HCT116 (cell line): ENCODE data around the gene WDR70. TPM values are rescaled to one million over a fixed set of nuclear protein-coding genes. Genes with fewer than 3 reads are reported as not detected.
"Not testable (repeated sequence)": the region's sequence is repeated elsewhere in the genome, so short reads cannot be mapped to it uniquely, and the experiment has no call there.

ENCODE experiments used
- ATAC-seq: fragments of 200-7000 bp; cut with Tn5 transposase; 2 replicates; pipeline ENCODE4 v1.9.1; 2020; ENCODE audit warnings: mild to moderate bottlenecking, moderate library complexity
- BruUV-seq: library from RNA; stranded (reverse); fragments of 400-500 nt; replicated peaks from 2 replicates; lab custom pipeline; 2021; lab: Mats Ljungman, UMichigan
- CTCF ChIA-PET: fragments of 300-600 bp; sonication (Branson Sonifier 250); formaldehyde crosslinking; loops from one replicate; lab custom pipeline; 2021; ENCODE audit warnings: antibody characterized with exemption; lab: Charles Lee
- POLR2A ChIA-PET: fragments of 300-600, 350-600 bp; sonication (Branson Sonifier 250); formaldehyde crosslinking; loops from one replicate; lab custom pipeline; 2021; ENCODE audit warnings: antibody characterized with exemption; lab: Charles Lee
- RAD21 ChIA-PET, 2 experiments: fragments of 300-600 bp; sonication (Branson Sonifier 250); formaldehyde crosslinking; loops; one replicate each; lab custom pipeline; 2023; ENCODE audit warnings: low total read pairs in 2 of 2; ENCODE audit not compliant: uncharacterized antibody in 2 of 2, unreplicated experiment in 2 of 2, low non-redundant PET in 1 of 2; lab: Charles Lee
- DNase-seq: peaks from one replicate; pipeline ENCODE4 v3.0.0-alpha.2; 2010; ENCODE audit warnings: low read depth, low spot score
- H2AFZ ChIP-seq: fragments of 200-600 bp; shearing (Covaris generic), sonication (generic); 2 replicates; pipeline ENCODE4 v1.6.1; 2017; ENCODE audit warnings: low read depth, mixed run types, mixed read lengths, antibody characterized with exemption, low read length; ENCODE audit not compliant: poor library complexity, severe bottlenecking
- H3K27ac ChIP-seq: 2 replicates; pipeline ENCODE4 v1.5.1; 2012; ENCODE audit warnings: low read depth, low read length
- H3K27me3 ChIP-seq: fragments of 200-600 bp; sonication (generic); 2 replicates; pipeline ENCODE4 v1.6.1; 2016; ENCODE audit warnings: mixed run types, low read length, mixed read lengths; ENCODE audit not compliant: insufficient read depth
- H3K36me3 ChIP-seq, 2 experiments: fragments of 200-500 bp in 1 of 2; fragments of 200-600 bp in 1 of 2; sonication (Bioruptor generic) in 1 of 2; sonication (generic) in 1 of 2; 2 replicates each; pipeline versions ENCODE4 v1.5.1 to v1.6.1; 2014 to 2016; ENCODE audit warnings: low read length in 2 of 2, inconsistent platforms in 1 of 2, mixed read lengths in 1 of 2, mixed run types in 1 of 2; ENCODE audit not compliant: insufficient read depth in 2 of 2, control insufficient read depth in 1 of 2
- H3K4me1 ChIP-seq, 2 experiments: fragments of 200-600 bp in 1 of 2; sonication (generic) in 1 of 2; 2 replicates each; pipeline versions ENCODE4 v1.5.1 to v1.6.1; 2012 to 2017; ENCODE audit warnings: low read length in 2 of 2, inconsistent platforms in 1 of 2, mild to moderate bottlenecking in 1 of 2, mixed read lengths in 1 of 2, mixed run types in 1 of 2, moderate library complexity in 1 of 2; ENCODE audit not compliant: insufficient read depth in 2 of 2, control insufficient read depth in 1 of 2
- H3K4me2 ChIP-seq: fragments of 200-600 bp; sonication (generic); 2 replicates; pipeline ENCODE4 v1.6.1; 2017; ENCODE audit warnings: mixed run types, low read length, mixed read lengths
- H3K4me3 ChIP-seq, 2 experiments: fragments of 200-600 bp in 1 of 2; sonication (generic) in 1 of 2; replicated peaks in 1 of 2; 2 replicates each; pipeline ENCODE4 v1.5.1; 2011 to 2016; ENCODE audit warnings: low read length in 2 of 2, control low read depth in 1 of 2, low read depth in 1 of 2, mild to moderate bottlenecking in 1 of 2, mixed read lengths in 1 of 2, mixed run types in 1 of 2
- H3K79me2 ChIP-seq: fragments of 200-600 bp; sonication (generic); 2 replicates; pipeline ENCODE4 v1.6.1; 2017; ENCODE audit warnings: mild to moderate bottlenecking, mixed run types, low read length, moderate library complexity, mixed read lengths; ENCODE audit not compliant: insufficient read depth
- H3K9ac ChIP-seq: fragments of 200-600 bp; sonication (generic); 2 replicates; pipeline ENCODE4 v1.6.1; 2016; ENCODE audit warnings: low read length, mixed read lengths
- H3K9me2 ChIP-seq: fragments of 200-600 bp; sonication (generic), shearing (Covaris generic); 2 replicates; pipeline ENCODE4 v1.6.1; 2017; ENCODE audit warnings: mixed run types, mild to moderate bottlenecking, moderate library complexity; ENCODE audit not compliant: insufficient read depth
- H3K9me3 ChIP-seq, 2 experiments: fragments of 200-500 bp in 1 of 2; fragments of 200-600 bp in 1 of 2; sonication (Bioruptor generic) in 1 of 2; sonication (generic) in 1 of 2; 2 replicates each; pipeline ENCODE4 v1.6.1; 2014 to 2017; ENCODE audit warnings: low read length in 2 of 2, mixed read lengths in 2 of 2, inconsistent platforms in 1 of 2, low read depth in 1 of 2, mild to moderate bottlenecking in 1 of 2, mixed run types in 1 of 2, moderate library complexity in 1 of 2; ENCODE audit not compliant: control insufficient read depth in 1 of 2, insufficient read depth in 1 of 2
- H4K20me1 ChIP-seq: fragments of 200-600 bp; sonication (generic), shearing (Covaris generic); 2 replicates; pipeline ENCODE4 v1.6.1; 2017; ENCODE audit warnings: mixed run types, mild to moderate bottlenecking, moderate library complexity; ENCODE audit not compliant: insufficient read depth
- ATF3 ChIP-seq: IDR thresholded peaks from 2 replicates; pipeline ENCODE4 v1.6.1; 2012
- CBX3 ChIP-seq: IDR thresholded peaks from 2 replicates; pipeline ENCODE4 v1.6.1; 2012; ENCODE audit warnings: low read depth
- CEBPB ChIP-seq: IDR thresholded peaks from 2 replicates; pipeline ENCODE4 v1.6.1; 2012; ENCODE audit warnings: low read depth
- EGR1 ChIP-seq: IDR thresholded peaks from 2 replicates; pipeline ENCODE4 v1.6.1; 2012; ENCODE audit warnings: low read depth
- FOSL1 ChIP-seq: IDR thresholded peaks from 2 replicates; pipeline ENCODE4 v1.6.1; 2012; ENCODE audit warnings: low read depth
- JUND ChIP-seq: IDR thresholded peaks from 2 replicates; pipeline ENCODE4 v1.6.1; 2012
- MAX ChIP-seq: IDR thresholded peaks from 2 replicates; pipeline ENCODE4 v1.6.1; 2012
- REST ChIP-seq: IDR thresholded peaks from 2 replicates; pipeline ENCODE4 v1.6.1; 2012; ENCODE audit warnings: low read depth
- SIN3A ChIP-seq: IDR thresholded peaks from 2 replicates; pipeline ENCODE4 v1.6.1; 2012; ENCODE audit warnings: low read depth
- SP1 ChIP-seq: IDR thresholded peaks from 2 replicates; pipeline ENCODE4 v1.6.1; 2012; ENCODE audit warnings: low read depth
- SRF ChIP-seq: IDR thresholded peaks from 2 replicates; pipeline ENCODE4 v1.6.1; 2012; ENCODE audit warnings: low read depth
- TCF7L2 ChIP-seq: IDR thresholded peaks from 2 replicates; pipeline ENCODE4 v1.7.0; 2011; ENCODE audit warnings: borderline replicate concordance, inconsistent platforms; ENCODE audit not compliant: insufficient read depth, insufficient read length; ENCODE audit errors: extremely low read depth
- ZFX ChIP-seq: fragments of 450-650 bp; IDR thresholded peaks from 2 replicates; pipeline ENCODE4 v1.6.1; 2017
- intact Hi-C: fragments of 100-400 bp; cut with micrococcal nuclease; formaldehyde crosslinking; loops from 2 replicates; pipeline ENCODE4 v1.10.0; 2022
- total RNA-seq: library from RNA; stranded (reverse); gene quantifications from one replicate; pipeline ENCODE4 v1.2.1, GENCODE V29; 2021; ENCODE audit not compliant: unreplicated experiment

WDR70 gene
- total RNA-seq, 1 experiment from 2014 or later: 31.1 TPM

GRCh38 chr5:37668524-37669047, 289.5 kb downstream of the WDR70 start:
- no peaks in the 10 kb centered on the region for H3K79me2 ChIP-seq
- DNase-seq (peak; percentile 86), ATAC-seq (peak; percentile 91)
- H3K27ac ChIP-seq: peak overlapping the region; percentile 12; the same call in 1 of the 2 replicates
- H3K27me3 ChIP-seq: no peaks in the 10 kb centered on the region
- intact Hi-C loops: no loop called here
- no peaks in the 10 kb centered on the region for H3K9me2 ChIP-seq
- BruUV-seq: no TSS peak
- H3K9ac ChIP-seq: peak overlapping the region; percentile 15; the same call in 1 of the 2 replicates
- H3K4me3 ChIP-seq: no peak overlapping the region
- H3K9me3 ChIP-seq: no peaks in the 10 kb centered on the region
- H2AFZ ChIP-seq: no peak overlapping the region
- no peaks in the 10 kb centered on the region for H3K36me3 ChIP-seq
- no peaks in the 10 kb centered on the region for H4K20me1 ChIP-seq
- RAD21 ChIA-PET: no interaction called here
- H3K4me2 ChIP-seq: peak overlapping the region; percentile 68
- CTCF ChIA-PET: no interaction called here
- peak; percentile 89 for TF ChIP-seq ATF3
- no peak for TF ChIP-seq EGR1
- TF ChIP-seq SP1: peak; percentile 83
- TF ChIP-seq ZFX: no peak
- TF ChIP-seq FOSL1: peak; percentile 92
- TF ChIP-seq TCF7L2: peak; percentile 85
- peak; percentile 62 for TF ChIP-seq MAX
- TF ChIP-seq SIN3A: peak; percentile 86
- no peak for TF ChIP-seq REST
- TF ChIP-seq JUND: peak; percentile 94
- TF ChIP-seq CBX3: peak; percentile 92
- TF ChIP-seq SRF: peak; percentile 70
- peak; percentile 76 for TF ChIP-seq CEBPB
- POLR2A ChIA-PET: no interaction called here
- H3K4me1 ChIP-seq: peaks cover 40 to 44% of the 10 kb centered on the region in 2 experiments

- H3K27me3 ChIP-seq, H3K9me3 ChIP-seq, H3K4me3 ChIP-seq, H3K36me3 ChIP-seq, H2AFZ ChIP-seq, H3K9ac ChIP-seq, H3K4me2 ChIP-seq, CTCF ChIA-PET, H4K20me1 ChIP-seq, H3K79me2 ChIP-seq, BruUV-seq, H3K27ac ChIP-seq, RAD21 ChIA-PET, POLR2A ChIA-PET, H3K9me2 ChIP-seq, DNase-seq, intact Hi-C loops, ATAC-seq: not testable (repeated sequence)
- peaks cover 18 to 22% of the 10 kb centered on the region in 2 experiments for H3K4me1 ChIP-seq
These were observed 293.0 kb downstream of the WDR70 start for GRCh38 chr5:37672118-37672588.
